Measurements from ENCODE around the gene CFAP43. TPM values are rescaled to one million over a fixed set of nuclear protein-coding genes. Genes with fewer than 3 reads are reported as not detected.
"Not testable (repeated sequence)": the region's sequence is repeated elsewhere in the genome, so short reads cannot be mapped to it uniquely, and the experiment has no call there.

Gene CFAP43
- total RNA-seq, 4 donors from 2014 or later, result 0.16 to 0.45 (median 0.40) TPM; not detected in 1

GRCh38 chr10:104253106-104253505 is 20.9 kb upstream of the CFAP43 start:
- TF ChIP-seq EP300 (IDR thresholded peaks at IDR 0.05) (no peak), POLR2AphosphoS5 (IDR thresholded peaks at IDR 0.05) (no peak), POLR2A (IDR thresholded peaks at IDR 0.05) (no peak), CTCF (IDR thresholded peaks at IDR 0.05) (no peak)
- 100% methylated on average over 2 of the region's 2 CpGs for WGBS, 2 donors (ENCODE audit: low coverage in 1 of 2)

GRCh38 chr10:104252368-104252767 is 20.2 kb upstream of the CFAP43 start:
- no peak overlapping the region for H3K27ac ChIP-seq
- no peak for ATAC-seq
- TF ChIP-seq CTCF (IDR thresholded peaks at IDR 0.05) (no peak), POLR2AphosphoS5 (IDR thresholded peaks at IDR 0.05) (no peak), POLR2A (IDR thresholded peaks at IDR 0.05) (no peak), EP300 (IDR thresholded peaks at IDR 0.05) (no peak)
- peaks cover 6 to 27% (median 7%) of the 10 kb centered on the region in 3 donors for H3K4me1 ChIP-seq
- H3K4me3 ChIP-seq, result no peak overlapping the region
- H3K36me3 ChIP-seq, result no peaks in the 10 kb centered on the region
- H3K9me3 ChIP-seq, result no peaks in the 10 kb centered on the region
- peaks cover 6% of the 10 kb centered on the region for H3K27me3 ChIP-seq

More at GRCh38 chr10:104253106-104253505, 20.9 kb upstream of the CFAP43 start:
- Histone ChIP-seq H3K4me1 (peaks cover 6 to 32% (median 10%) of the 10 kb centered on the region in 3 donors), H3K4me3 (no peak overlapping the region), H3K27ac (no peak overlapping the region), H3K27me3 (peaks cover 6% of the 10 kb centered on the region), H3K9me3 (no peaks in the 10 kb centered on the region), H3K36me3 (peaks cover 0 to 3% of the 10 kb centered on the region in 2 donors)
- no peak for ATAC-seq

GRCh38 chr10:104251443-104251842 is 19.3 kb upstream of the CFAP43 start:
- no peak overlapping the region for H3K4me3 ChIP-seq
- no peaks in the 10 kb centered on the region for H3K36me3 ChIP-seq
- H3K9me3 ChIP-seq, result no peaks in the 10 kb centered on the region
- H3K4me1 ChIP-seq, result peaks cover 0 to 18% (median 6%) of the 10 kb centered on the region in 3 donors
- H3K27me3 ChIP-seq, result peaks cover 6% of the 10 kb centered on the region
- ATAC-seq, result no peak
- WGBS, 2 donors (ENCODE audit: low coverage in 1 of 2), result 90 to 95% methylated on average over 3 to 6 of the region's 6 CpGs
- no peak overlapping the region for H3K27ac ChIP-seq
- TF ChIP-seq EP300 (IDR thresholded peaks at IDR 0.05) (no peak), CTCF (IDR thresholded peaks at IDR 0.05) (no peak), POLR2AphosphoS5 (IDR thresholded peaks at IDR 0.05) (no peak), POLR2A (IDR thresholded peaks at IDR 0.05) (no peak)

- Histone ChIP-seq H3K27me3 (peaks cover 6% of the 10 kb centered on the region), H3K27ac (no peak overlapping the region), H3K4me3 (no peak overlapping the region), H3K36me3 (no peaks in the 10 kb centered on the region), H3K4me1 (peaks cover 0 to 10% (median 0%) of the 10 kb centered on the region in 3 donors), H3K9me3 (no peaks in the 10 kb centered on the region)
- TF ChIP-seq POLR2A (IDR thresholded peaks at IDR 0.05), result no peak
- no peak for TF ChIP-seq POLR2AphosphoS5 (IDR thresholded peaks at IDR 0.05)
- no peak for TF ChIP-seq CTCF (IDR thresholded peaks at IDR 0.05)
- no peak for TF ChIP-seq EP300 (IDR thresholded peaks at IDR 0.05)
- WGBS, 2 donors (ENCODE audit: low coverage in 1 of 2), result 67 to 91% methylated on average over 1 of the region's 1 CpG
- no peak for ATAC-seq
Measured at GRCh38 chr10:104250371-104250770, 18.2 kb upstream of the CFAP43 start.

- H3K27ac ChIP-seq, H3K27me3 ChIP-seq, H3K36me3 ChIP-seq, H3K4me1 ChIP-seq, H3K9me3 ChIP-seq, H3K4me3 ChIP-seq, ATAC-seq: not testable (repeated sequence)
- WGBS, 2 donors (ENCODE audit: low coverage in 1 of 2), result 74 to 95% methylated on average over 8 to 11 of the region's 11 CpGs
Measured at GRCh38 chr10:104248931-104249330, 16.8 kb upstream of the CFAP43 start.

Data from gastroesophageal sphincter (tissue), 4 donors.